ENCODE results near the gene KCNQ1. TPM values are rescaled to one million over a fixed set of nuclear protein-coding genes. Genes with fewer than 3 reads are reported as not detected.
"Not testable (repeated sequence)": the region's sequence is repeated elsewhere in the genome, so short reads cannot be mapped to it uniquely, and the experiment has no call there.

KCNQ1 gene
- polyA plus RNA-seq, 4 donors: 18.4 to 54.4 (median 21.3) TPM

GRCh38 chr11:2473361-2474058, 28.7 kb downstream of the KCNQ1 start:
- Histone ChIP-seq H3K27me3 (ENCODE audit: control insufficient read depth in 3 of 3, insufficient read depth in 3 of 3, low read length in 3 of 3) (no peaks in the 10 kb centered on the region), H3K27ac (ENCODE audit: low read depth in 1 of 3, low read length in 2 of 3) (no peak overlapping the region), H3K9me3 (ENCODE audit: control insufficient read depth in 2 of 2, insufficient read depth in 1 of 2, low read depth in 1 of 2, low read length in 1 of 2) (peaks cover 0 to 4% of the 10 kb centered on the region in 2 donors), H3K4me1 (ENCODE audit: control insufficient read depth in 3 of 3, insufficient read depth in 2 of 3, low read depth in 1 of 3, low read length in 2 of 3) (peaks cover 0 to 14% (median 3%) of the 10 kb centered on the region in 3 donors), H3K4me3 (ENCODE audit: low read depth in 1 of 3, low read length in 3 of 3) (no peak overlapping the region), H3K36me3 (ENCODE audit: control insufficient read depth in 3 of 3, insufficient read depth in 2 of 3, low read depth in 1 of 3, low read length in 3 of 3) (peaks cover 0 to 9% (median 2%) of the 10 kb centered on the region in 3 donors)
- DNase-seq: no peak
- 73 to 83% (median 77%) methylated on average over 26 to 27 of the region's 27 CpGs for WGBS, 3 donors
- FAIRE-seq: no peak

DNA sequence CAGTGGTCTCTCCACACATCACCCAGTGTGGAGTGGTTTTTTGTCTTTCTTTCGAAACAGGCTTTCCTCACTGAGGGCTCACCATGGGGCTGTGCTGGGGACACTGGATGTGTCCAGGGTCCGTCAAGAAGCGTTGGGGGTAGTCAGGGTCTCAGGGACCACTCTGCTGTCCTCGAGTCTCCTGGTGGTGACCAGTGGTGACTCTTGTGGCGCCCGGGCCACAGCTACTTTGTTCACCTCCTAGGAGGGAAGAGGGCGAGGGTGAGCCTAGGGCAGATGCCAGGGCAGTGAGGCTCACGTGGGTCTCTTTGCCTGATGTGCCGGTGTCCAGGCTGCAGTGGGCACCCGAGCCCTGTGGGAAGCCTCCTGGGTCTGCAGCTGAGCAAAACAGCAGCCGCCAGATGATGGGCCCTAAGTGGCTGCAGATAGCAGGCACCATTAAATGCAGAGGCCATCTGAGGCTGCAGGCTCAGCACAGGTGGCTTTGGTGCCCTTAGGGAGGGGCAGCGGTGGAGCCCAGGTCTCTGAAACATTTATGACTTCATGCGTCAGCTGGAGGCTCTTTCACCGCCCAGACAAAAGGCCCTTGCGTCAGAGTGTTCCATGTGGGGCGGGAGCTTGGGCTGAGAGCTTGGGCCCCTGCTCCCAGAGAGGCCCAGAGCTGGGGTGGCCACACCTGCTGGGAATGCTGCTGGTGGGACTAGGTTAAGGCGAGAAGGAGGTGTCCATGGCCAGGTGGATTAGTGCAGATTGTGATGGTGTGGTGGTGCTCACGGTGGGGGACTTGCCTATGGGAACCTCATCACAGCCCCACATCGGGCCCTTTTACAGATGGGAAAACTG, 29.5 kb downstream of the KCNQ1 start:
- no peaks in the 10 kb centered on the region for H3K27me3 ChIP-seq (ENCODE audit: control insufficient read depth in 3 of 3, insufficient read depth in 3 of 3, low read length in 3 of 3)
- peaks cover 0 to 10% of the 10 kb centered on the region in 2 donors for H3K9me3 ChIP-seq (ENCODE audit: control insufficient read depth in 2 of 2, insufficient read depth in 1 of 2, low read depth in 1 of 2, low read length in 1 of 2)
- WGBS, 3 donors: 24 to 73% (median 46%) methylated on average over 18 to 19 of the region's 19 CpGs
- peaks cover 0 to 14% (median 3%) of the 10 kb centered on the region in 3 donors for H3K4me1 ChIP-seq (ENCODE audit: control insufficient read depth in 3 of 3, insufficient read depth in 2 of 3, low read depth in 1 of 3, low read length in 2 of 3)
- H3K4me3 ChIP-seq (ENCODE audit: low read depth in 1 of 3, low read length in 3 of 3): no peak overlapping the region
- FAIRE-seq: no peak
- peaks cover 0 to 6% (median 2%) of the 10 kb centered on the region in 3 donors for H3K36me3 ChIP-seq (ENCODE audit: control insufficient read depth in 3 of 3, insufficient read depth in 2 of 3, low read depth in 1 of 3, low read length in 3 of 3)
- DNase-seq: peak; percentile 95 to 96
- peak overlapping the region in 2 of 3 donors; percentile 54 to 61 for H3K27ac ChIP-seq (ENCODE audit: low read depth in 1 of 3, low read length in 2 of 3)

GRCh38 chr11:2475136-2475918, 30.5 kb downstream of the KCNQ1 start:
- no peak for DNase-seq
- no peaks in the 10 kb centered on the region for H3K27me3 ChIP-seq (ENCODE audit: control insufficient read depth in 3 of 3, insufficient read depth in 3 of 3, low read length in 3 of 3)
- WGBS, 3 donors: 71 to 85% (median 77%) methylated on average over 17 of the region's 17 CpGs
- FAIRE-seq: no peak
- peaks cover 0 to 14% of the 10 kb centered on the region in 2 donors for H3K9me3 ChIP-seq (ENCODE audit: control insufficient read depth in 2 of 2, insufficient read depth in 1 of 2, low read depth in 1 of 2, low read length in 1 of 2)
- peak overlapping the region in 1 of 3 donors; percentile 54 for H3K27ac ChIP-seq (ENCODE audit: low read depth in 1 of 3, low read length in 2 of 3)
- peaks cover 0 to 14% (median 3%) of the 10 kb centered on the region in 3 donors for H3K4me1 ChIP-seq (ENCODE audit: control insufficient read depth in 3 of 3, insufficient read depth in 2 of 3, low read depth in 1 of 3, low read length in 2 of 3)
- H3K4me3 ChIP-seq (ENCODE audit: low read depth in 1 of 3, low read length in 3 of 3): no peak overlapping the region
- peaks cover 0 to 9% (median 2%) of the 10 kb centered on the region in 3 donors for H3K36me3 ChIP-seq (ENCODE audit: control insufficient read depth in 3 of 3, insufficient read depth in 2 of 3, low read depth in 1 of 3, low read length in 3 of 3)

- H3K27ac ChIP-seq (ENCODE audit: low read depth in 1 of 3, low read length in 2 of 3): no peak overlapping the region
- H3K4me1 ChIP-seq (ENCODE audit: control insufficient read depth in 3 of 3, insufficient read depth in 2 of 3, low read depth in 1 of 3, low read length in 2 of 3): peaks cover 0 to 14% (median 3%) of the 10 kb centered on the region in 3 donors
- 56 to 72% (median 58%) methylated on average over 3 of the region's 3 CpGs for WGBS, 3 donors
- peaks cover 0 to 14% of the 10 kb centered on the region in 2 donors for H3K9me3 ChIP-seq (ENCODE audit: control insufficient read depth in 2 of 2, insufficient read depth in 1 of 2, low read depth in 1 of 2, low read length in 1 of 2)
- no peak for FAIRE-seq
- H3K36me3 ChIP-seq (ENCODE audit: control insufficient read depth in 3 of 3, insufficient read depth in 2 of 3, low read depth in 1 of 3, low read length in 3 of 3): peaks cover 0 to 7% (median 2%) of the 10 kb centered on the region in 3 donors
- DNase-seq: no peak
- no peaks in the 10 kb centered on the region for H3K27me3 ChIP-seq (ENCODE audit: control insufficient read depth in 3 of 3, insufficient read depth in 3 of 3, low read length in 3 of 3)
- no peak overlapping the region for H3K4me3 ChIP-seq (ENCODE audit: low read depth in 1 of 3, low read length in 3 of 3)
Observed at GRCh38 chr11:2477254-2477653, 32.4 kb downstream of the KCNQ1 start.

DNA sequence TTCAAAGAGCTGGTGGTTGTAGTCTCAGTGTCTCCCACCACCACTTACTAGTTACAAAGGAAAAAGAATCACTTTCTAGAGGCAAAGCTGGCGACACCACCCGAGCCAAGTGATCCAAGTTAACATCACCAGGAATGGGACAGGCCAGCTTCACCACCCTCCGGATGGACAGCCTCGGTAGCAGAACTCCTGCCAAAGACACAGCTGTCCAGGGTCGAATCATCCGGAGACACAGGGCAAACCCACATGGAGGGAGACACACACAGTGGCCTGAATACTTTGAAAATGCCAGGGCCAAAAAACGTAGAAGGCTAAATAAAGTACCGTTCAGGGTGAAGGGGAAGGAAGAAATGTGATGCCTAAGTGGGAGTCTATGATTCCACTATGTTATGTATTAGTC, 33.1 kb downstream of the KCNQ1 start:
- peaks cover 0 to 14% (median 3%) of the 10 kb centered on the region in 3 donors for H3K4me1 ChIP-seq (ENCODE audit: control insufficient read depth in 3 of 3, insufficient read depth in 2 of 3, low read depth in 1 of 3, low read length in 2 of 3)
- WGBS, 3 donors: 83 to 91% (median 86%) methylated on average over 8 of the region's 8 CpGs
- H3K27ac ChIP-seq (ENCODE audit: low read depth in 1 of 3, low read length in 2 of 3): no peak overlapping the region

GRCh38 chr11:2480067-2480873, 35.5 kb downstream of the KCNQ1 start:
- not testable (repeated sequence) for H3K4me3 ChIP-seq (ENCODE audit: low read depth in 1 of 3, low read length in 3 of 3); H3K4me1 ChIP-seq (ENCODE audit: control insufficient read depth in 3 of 3, insufficient read depth in 2 of 3, low read depth in 1 of 3, low read length in 2 of 3); FAIRE-seq; DNase-seq; H3K27me3 ChIP-seq (ENCODE audit: control insufficient read depth in 3 of 3, insufficient read depth in 3 of 3, low read length in 3 of 3); H3K27ac ChIP-seq (ENCODE audit: low read depth in 1 of 3, low read length in 2 of 3)
- Histone ChIP-seq H3K36me3 (ENCODE audit: control insufficient read depth in 3 of 3, insufficient read depth in 2 of 3, low read depth in 1 of 3, low read length in 3 of 3) (peaks cover 0 to 10% (median 2%) of the 10 kb centered on the region in 3 donors), H3K9me3 (ENCODE audit: control insufficient read depth in 2 of 2, insufficient read depth in 1 of 2, low read depth in 1 of 2, low read length in 1 of 2) (peaks cover 0 to 14% of the 10 kb centered on the region in 2 donors)
- WGBS, 3 donors: 68 to 75% (median 68%) methylated on average over 6 of the region's 6 CpGs

More for the DNA sequence above, 33.1 kb downstream of the KCNQ1 start:
- DNase-seq (no peak), FAIRE-seq (no peak)
- Histone ChIP-seq H3K36me3 (ENCODE audit: control insufficient read depth in 3 of 3, insufficient read depth in 2 of 3, low read depth in 1 of 3, low read length in 3 of 3) (peaks cover 0 to 10% (median 2%) of the 10 kb centered on the region in 3 donors), H3K4me3 (ENCODE audit: low read depth in 1 of 3, low read length in 3 of 3) (no peak overlapping the region), H3K9me3 (ENCODE audit: control insufficient read depth in 2 of 2, insufficient read depth in 1 of 2, low read depth in 1 of 2, low read length in 1 of 2) (peaks cover 0 to 14% of the 10 kb centered on the region in 2 donors), H3K27me3 (ENCODE audit: control insufficient read depth in 3 of 3, insufficient read depth in 3 of 3, low read length in 3 of 3) (no peaks in the 10 kb centered on the region)

- Histone ChIP-seq H3K9me3 (ENCODE audit: control insufficient read depth in 2 of 2, insufficient read depth in 1 of 2, low read depth in 1 of 2, low read length in 1 of 2) (peaks cover 0 to 14% of the 10 kb centered on the region in 2 donors), H3K27me3 (ENCODE audit: control insufficient read depth in 3 of 3, insufficient read depth in 3 of 3, low read length in 3 of 3) (no peaks in the 10 kb centered on the region), H3K4me3 (ENCODE audit: low read depth in 1 of 3, low read length in 3 of 3) (no peak overlapping the region), H3K4me1 (ENCODE audit: control insufficient read depth in 3 of 3, insufficient read depth in 2 of 3, low read depth in 1 of 3, low read length in 2 of 3) (no peaks in the 10 kb centered on the region), H3K27ac (ENCODE audit: low read depth in 1 of 3, low read length in 2 of 3) (no peak overlapping the region), H3K36me3 (ENCODE audit: control insufficient read depth in 3 of 3, insufficient read depth in 2 of 3, low read depth in 1 of 3, low read length in 3 of 3) (peaks cover 0 to 10% (median 2%) of the 10 kb centered on the region in 3 donors)
- FAIRE-seq: no peak
- 63 to 77% (median 67%) methylated on average over 7 of the region's 7 CpGs for WGBS, 3 donors
- no peak for DNase-seq
Observed at GRCh38 chr11:2480874-2481220, 36.0 kb downstream of the KCNQ1 start.

Measured in small intestine (tissue), 7 donors.